GM20431 (cell line): Measurements from ENCODE around the gene PPAN.

ENCODE experiments used
- in situ Hi-C: fragments of 300-500 bp; cut with MseI, MboI; formaldehyde crosslinking; loops from one replicate; pipeline ENCODE4 v1.15.0; 2020; ENCODE audit warnings: low sequenced_read_pairs; ENCODE audit not compliant: unreplicated experiment

PPAN gene

GRCh38 chr19:10091895-10092641 is 14.1 kb upstream of the PPAN start:
- in situ Hi-C loops: no loop called here

GRCh38 chr19:10092648-10093294 is 13.4 kb upstream of the PPAN start:
- in situ Hi-C loops: no loop called here

GRCh38 chr19:10093295-10094186 is 12.6 kb upstream of the PPAN start:
- in situ Hi-C loops: no loop called here

GRCh38 chr19:10095622-10095947 is 10.6 kb upstream of the PPAN start:
- in situ Hi-C loops: no loop called here

- in situ Hi-C loops: no loop called here
Measured at GRCh38 chr19:10095948-10096614, 10.1 kb upstream of the PPAN start.

GRCh38 chr19:10096615-10096963 is 9.6 kb upstream of the PPAN start:
- in situ Hi-C loops: no loop called here

DNA sequence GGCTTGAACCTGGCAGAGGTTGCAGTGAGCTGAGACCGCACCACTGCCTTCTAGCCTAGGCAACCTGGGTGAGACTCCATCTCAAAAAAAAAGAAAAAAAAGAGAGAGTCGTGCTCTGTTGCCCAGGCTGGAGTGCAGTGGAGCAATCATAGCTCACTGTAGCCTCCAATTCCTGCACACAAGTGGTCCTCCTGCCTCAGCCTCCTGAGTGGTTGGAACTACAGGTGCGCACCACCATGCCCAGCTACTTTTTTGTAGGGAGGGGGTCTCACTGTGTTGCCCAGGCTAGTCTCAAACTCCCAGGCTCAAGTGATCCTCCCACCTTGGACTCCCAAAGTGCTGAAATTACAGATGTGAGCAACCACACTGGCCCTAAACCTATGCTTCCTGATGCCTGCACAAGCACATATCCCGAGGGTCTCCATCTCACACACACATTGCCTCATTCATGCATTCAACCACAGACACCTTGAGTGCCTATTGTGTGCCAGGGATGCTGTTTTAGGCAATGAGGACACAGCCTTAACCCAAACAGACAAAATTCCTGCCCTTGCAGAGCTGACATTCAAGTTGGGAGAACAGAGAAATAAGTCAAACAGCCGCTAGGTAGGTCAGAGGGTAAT is 5.9 kb upstream of the PPAN start:
- in situ Hi-C loops: no loop called here

DNA sequence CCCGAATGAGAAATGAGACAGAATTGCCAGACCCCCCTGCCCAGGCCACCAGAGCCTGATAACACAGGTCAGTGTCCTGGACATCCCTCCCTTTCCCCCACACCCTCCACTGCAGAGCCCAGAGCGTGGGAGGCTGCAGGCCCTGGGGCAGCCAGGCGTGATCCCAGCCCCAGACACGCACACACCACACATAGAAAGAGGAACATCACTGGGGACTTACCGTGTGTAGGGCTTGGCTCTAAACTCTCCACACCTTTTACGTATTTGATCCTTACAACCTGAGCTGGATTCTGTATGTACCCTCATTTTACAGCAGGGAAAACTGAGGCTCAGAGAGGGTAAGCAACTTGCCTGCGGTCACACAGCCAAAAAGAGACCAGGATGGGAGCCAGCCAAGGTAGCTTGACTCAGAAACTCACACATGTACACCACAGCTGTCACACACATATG is 3.4 kb upstream of the PPAN start:
- in situ Hi-C loops: no loop called here

GRCh38 chr19:10104130-10104513 is 2.0 kb upstream of the PPAN start:
- in situ Hi-C loops: no loop called here

GRCh38 chr19:10104665-10105508 is 1.3 kb upstream of the PPAN start:
- in situ Hi-C loops: no loop called here

DNA sequence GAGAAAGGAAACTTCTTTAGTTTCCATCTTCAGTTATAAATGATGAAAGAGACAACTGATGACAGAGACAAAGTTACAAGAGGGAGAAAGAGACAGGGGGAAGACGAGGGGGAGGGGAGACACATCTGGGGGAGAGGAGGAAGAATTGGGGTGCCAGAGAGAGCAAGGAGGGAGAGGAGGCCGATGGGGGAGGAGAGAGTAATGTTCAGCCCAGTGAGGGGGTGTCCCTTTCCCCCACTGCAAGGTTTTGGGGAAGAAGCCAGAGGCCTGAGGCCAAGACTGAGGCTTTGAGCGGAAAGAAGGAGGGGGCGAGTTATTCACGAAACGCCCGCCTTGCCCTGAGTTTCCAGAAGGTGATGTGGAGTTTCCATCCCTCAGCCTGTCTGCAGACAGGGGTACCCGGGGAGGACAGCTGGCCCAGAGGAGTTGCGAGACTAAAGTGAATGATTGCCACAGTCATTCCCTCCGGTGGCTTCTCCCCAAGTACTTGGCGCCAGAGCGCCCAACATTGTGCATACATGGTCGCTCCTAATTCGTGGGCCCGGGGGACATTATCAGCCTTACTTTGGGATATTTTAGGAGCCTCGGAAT is 558 bp upstream of the PPAN start:
- in situ Hi-C loops: no loop called here

DNA sequence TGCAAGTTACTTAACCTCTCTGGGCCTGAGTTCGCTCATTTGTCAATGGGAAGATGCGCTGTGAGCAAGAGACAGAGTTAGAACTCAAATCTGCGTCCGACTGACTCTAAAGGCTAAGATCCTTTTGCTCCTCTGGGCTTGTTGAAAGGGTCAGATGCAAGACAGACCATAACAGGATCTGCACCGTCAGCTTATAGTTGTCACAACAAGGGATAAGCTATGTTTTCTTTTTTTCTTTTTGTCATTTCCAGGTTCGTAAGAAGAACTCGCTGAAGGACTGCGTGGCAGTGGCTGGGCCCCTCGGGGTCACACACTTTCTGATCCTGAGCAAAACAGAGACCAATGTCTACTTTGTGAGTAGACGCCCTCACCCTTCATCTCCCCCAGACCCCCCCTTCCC is 1.1 kb downstream of the PPAN start:
- in situ Hi-C loops: no loop called here

- in situ Hi-C loops: no loop called here
Measured at GRCh38 chr19:10107817-10108367, 1.7 kb downstream of the PPAN start.

DNA sequence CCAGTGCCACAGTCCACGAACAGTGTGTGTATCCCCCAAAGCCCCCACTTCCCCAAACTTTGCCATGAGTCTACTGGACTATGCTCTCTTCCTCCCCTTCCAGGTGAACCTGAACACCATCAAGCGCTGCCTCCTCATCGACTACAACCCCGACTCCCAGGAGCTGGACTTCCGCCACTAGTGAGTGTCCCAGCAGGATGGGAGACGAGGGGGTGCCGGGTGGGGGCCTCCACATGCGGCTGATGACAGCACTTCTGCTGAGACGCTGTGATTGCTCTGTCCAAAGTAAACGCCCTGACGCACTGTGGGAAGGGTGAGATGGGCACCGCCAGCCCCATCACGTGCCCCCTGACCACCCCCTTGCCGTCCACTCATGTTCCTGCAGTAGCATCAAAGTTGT is 3.4 kb downstream of the PPAN start:
- in situ Hi-C loops: no loop called here

DNA sequence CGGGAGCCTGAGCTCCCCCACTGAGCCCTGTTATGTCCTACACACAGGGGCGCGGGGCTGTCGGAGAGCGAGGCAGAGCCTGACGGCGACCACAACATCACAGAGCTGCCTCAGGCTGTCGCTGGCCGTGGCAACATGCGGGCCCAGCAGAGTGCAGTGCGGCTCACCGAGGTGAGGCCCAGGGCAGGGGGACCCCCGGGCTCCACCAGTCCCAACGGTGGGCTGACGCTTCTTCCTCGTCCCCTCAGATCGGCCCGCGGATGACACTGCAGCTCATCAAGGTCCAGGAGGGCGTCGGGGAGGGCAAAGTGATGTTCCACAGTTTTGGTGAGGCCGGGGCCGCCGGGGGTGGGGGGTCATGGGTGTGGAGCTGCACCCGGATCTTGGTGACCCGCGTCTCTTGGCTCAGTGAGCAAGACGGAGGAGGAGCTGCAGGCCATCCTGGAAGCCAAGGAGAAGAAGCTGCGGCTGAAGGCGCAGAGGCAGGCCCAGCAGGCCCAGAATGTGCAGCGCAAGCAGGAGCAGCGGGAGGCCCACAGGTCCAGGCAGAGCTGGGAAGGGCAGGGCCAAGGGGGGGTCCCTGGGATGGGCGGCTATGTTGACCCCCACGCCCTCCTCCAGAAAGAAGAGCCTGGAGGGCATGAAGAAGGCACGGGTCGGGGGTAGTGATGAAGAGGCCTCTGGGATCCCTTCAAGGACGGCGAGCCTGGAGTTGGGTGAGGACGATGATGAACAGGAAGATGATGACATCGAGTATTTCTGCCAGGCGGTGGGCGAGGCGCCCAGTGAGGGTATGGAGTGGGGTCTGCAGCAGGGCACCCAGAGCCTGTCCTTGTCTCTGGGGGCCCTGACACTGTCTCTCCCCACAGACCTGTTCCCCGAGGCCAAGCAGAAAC is 4.2 kb downstream of the PPAN start:
- in situ Hi-C loops: no loop called here

DNA sequence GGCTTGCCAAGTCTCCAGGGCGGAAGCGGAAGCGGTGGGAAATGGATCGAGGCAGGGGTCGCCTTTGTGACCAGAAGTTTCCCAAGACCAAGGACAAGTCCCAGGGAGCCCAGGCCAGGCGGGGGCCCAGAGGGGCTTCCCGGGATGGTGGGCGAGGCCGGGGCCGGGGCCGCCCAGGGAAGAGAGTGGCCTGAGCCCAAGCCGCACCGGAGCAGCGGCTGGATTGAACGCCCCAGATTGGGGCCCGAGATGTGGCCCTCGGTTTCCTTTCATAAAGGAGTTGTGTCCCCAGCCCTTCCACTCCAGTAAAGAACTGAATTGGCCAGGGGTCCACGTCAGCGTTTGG is 4.8 kb downstream of the PPAN start:
- in situ Hi-C loops: no loop called here

DNA sequence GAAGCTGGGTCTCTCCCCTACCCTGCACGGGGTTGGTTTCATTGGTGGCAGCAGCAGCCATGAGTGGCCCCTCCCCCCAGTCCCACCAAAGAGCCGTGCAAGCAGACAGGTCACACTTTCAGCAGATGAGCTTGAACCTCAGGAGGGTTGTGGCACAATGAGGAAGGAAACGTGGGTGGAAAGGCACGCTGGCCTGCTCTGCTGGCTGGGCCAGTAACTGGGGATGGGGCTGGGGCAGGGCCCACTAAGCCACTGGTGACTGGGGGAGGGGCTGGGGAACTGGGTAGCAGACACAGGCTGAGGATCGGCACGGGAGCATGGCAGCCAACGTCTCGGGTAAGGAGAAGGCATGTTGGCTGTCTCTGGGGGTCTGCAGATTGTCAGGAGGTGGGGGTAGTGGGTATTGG is 5.2 kb downstream of the PPAN start, which contains the start of gene P2RY11:
Gene P2RY11, plus strand, starts transcription at position 289 of the 407 bp plus-strand sequence. Its CDS starts 29 bp downstream, at position 318.
- in situ Hi-C loops: no loop called here
